OCI-LY3 (cell line): ENCODE measurements around the gene TNFRSF18.
A peak's percentile ranks its signal among the peaks of the same experiment; 100 is the strongest.

Experiments
- H2AFZ ChIP-seq: fragments of 200-600, 300-600 bp; shearing (Covaris generic); 2 replicates; pipeline ENCODE4 v1.6.0; 2014; ENCODE audit warnings: antibody characterized with exemption, low read depth, low read length
- H3K27ac ChIP-seq: fragments of 200-600, 300-600 bp; sonication (generic); 2 replicates; pipeline ENCODE4 v1.5.1; 2014; ENCODE audit warnings: mild to moderate bottlenecking, low read length, moderate library complexity, mixed read lengths
- H3K27me3 ChIP-seq: fragments of 200-600, 300-600 bp; sonication (generic); 2 replicates; pipeline ENCODE4 v1.6.1; 2014; ENCODE audit warnings: low read depth, low read length, mixed read lengths
- H3K36me3 ChIP-seq: fragments of 200-600, 300-600 bp; sonication (generic); replicated peaks from 2 replicates; pipeline ENCODE3; 2014; ENCODE audit warnings: low read depth, low read length, mixed read lengths
- H3K4me1 ChIP-seq: fragments of 300-600, 200-600 bp; sonication (generic); 2 replicates; pipeline ENCODE4 v1.6.1; 2014; ENCODE audit warnings: low read length, mixed read lengths
- H3K4me2 ChIP-seq: fragments of 200-600, 300-600 bp; sonication (generic); 2 replicates; pipeline ENCODE4 v1.6.1; 2014; ENCODE audit warnings: low read length, mixed read lengths
- H3K4me3 ChIP-seq: fragments of 300-600, 200-600 bp; sonication (generic); 2 replicates; pipeline ENCODE4 v1.5.1; 2014; ENCODE audit warnings: antibody characterized with exemption, mild to moderate bottlenecking, low read length, moderate library complexity
- H3K79me2 ChIP-seq: fragments of 300-600, 200-600 bp; shearing (Covaris generic); 2 replicates; pipeline ENCODE4 v1.6.1; 2014; ENCODE audit warnings: mild to moderate bottlenecking, low read length, mixed read lengths
- H3K9ac ChIP-seq: fragments of 300-600, 200-600 bp; shearing (Covaris generic); 2 replicates; pipeline ENCODE4 v1.6.0; 2014; ENCODE audit warnings: mild to moderate bottlenecking, low read length, moderate library complexity
- H3K9me3 ChIP-seq: fragments of 200-600, 300-600 bp; shearing (Covaris generic); 2 replicates; pipeline ENCODE4 v1.6.1; 2014; ENCODE audit warnings: low read length, mixed read lengths; ENCODE audit not compliant: insufficient read depth
- H4K20me1 ChIP-seq: fragments of 200-600, 300-600 bp; sonication (generic); 2 replicates; pipeline ENCODE4 v1.6.1; 2016; ENCODE audit warnings: low read length, mixed read lengths; ENCODE audit not compliant: insufficient read depth
- EZH2phosphoT487 ChIP-seq: fragments of 200-600 bp; shearing (Covaris generic); IDR thresholded peaks from 2 replicates; pipeline ENCODE4 v1.6.1; 2018; ENCODE audit warnings: antibody characterized with exemption, mixed run types, low read depth
- TF ChIP-seq, protein P1 (sequence below): fragments of 200-600, 300-600 bp; sonication (generic); IDR thresholded peaks from 2 replicates; pipeline ENCODE4 v1.5.1; 2014; ENCODE audit warnings: antibody characterized with exemption, low read length, low read depth

TNFRSF18 gene, protein sequence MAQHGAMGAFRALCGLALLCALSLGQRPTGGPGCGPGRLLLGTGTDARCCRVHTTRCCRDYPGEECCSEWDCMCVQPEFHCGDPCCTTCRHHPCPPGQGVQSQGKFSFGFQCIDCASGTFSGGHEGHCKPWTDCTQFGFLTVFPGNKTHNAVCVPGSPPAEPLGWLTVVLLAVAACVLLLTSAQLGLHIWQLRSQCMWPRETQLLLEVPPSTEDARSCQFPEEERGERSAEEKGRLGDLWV

DNA sequence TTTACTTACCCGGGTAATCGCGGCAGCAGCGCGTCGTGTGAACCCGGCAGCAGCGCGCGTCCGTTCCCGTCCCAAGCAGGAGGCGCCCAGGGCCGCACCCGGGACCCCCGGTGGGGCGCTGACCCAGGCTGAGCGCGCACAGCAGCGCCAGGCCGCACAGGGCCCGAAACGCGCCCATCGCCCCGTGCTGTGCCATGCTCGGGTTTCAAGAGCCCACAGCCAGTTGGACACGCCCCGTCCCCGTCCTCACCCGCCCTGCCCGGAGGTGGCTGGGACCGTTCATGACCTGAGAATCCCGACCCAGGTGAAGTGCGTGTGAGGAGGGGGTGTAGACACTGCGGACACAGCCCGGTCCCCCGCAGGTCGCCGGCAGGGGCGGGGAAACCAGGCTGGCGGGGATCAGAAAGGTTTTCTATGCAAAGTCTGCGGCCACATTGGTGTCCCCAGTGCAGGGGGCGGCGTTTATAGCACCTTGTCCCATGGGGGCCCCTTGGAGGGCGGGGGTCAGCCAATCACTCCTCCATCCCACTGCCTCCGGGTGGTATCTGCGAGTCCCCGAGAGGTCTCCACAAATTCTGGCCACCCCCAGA lies at the start of gene TNFRSF18:
TNFRSF18 (minus strand) TSS at position 217 of the 590 bp plus-strand sequence; CDS start at position 196, 21 bp downstream.
- H2AFZ ChIP-seq: no peak within 1 kb of the TSS; the same call in 1 of the 2 replicates

DNA sequence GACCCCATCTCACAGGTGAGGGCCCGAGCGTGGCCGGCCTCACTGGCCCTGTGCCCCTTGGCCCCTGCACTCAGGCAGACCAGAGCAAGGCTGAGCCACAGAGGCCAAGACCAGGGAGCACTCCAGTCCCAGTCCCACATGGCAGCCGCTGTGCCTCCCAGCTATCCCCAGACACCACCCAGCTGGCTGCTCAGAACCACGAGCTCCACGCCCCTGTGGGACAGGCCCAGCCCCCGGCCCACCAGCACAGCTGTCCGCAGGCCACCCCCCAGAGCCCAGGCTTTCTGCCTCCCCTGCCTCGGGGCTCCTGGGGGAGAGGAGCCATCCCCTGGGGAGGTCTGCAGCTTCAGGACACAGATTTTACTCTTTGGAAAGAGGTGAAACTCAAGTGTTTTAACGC lies 49.2 kb upstream of the TNFRSF18 start:
- H3K9ac ChIP-seq: no peak overlapping the region
- peaks cover 11% of the 10 kb centered on the region for H4K20me1 ChIP-seq
- no peaks in the 10 kb centered on the region for H3K27me3 ChIP-seq
- no peak overlapping the region for H3K4me2 ChIP-seq
- no peak overlapping the region for H3K4me3 ChIP-seq
- no peak overlapping the region for H3K27ac ChIP-seq
- H3K4me1 ChIP-seq: peaks cover 13% of the 10 kb centered on the region
- H3K79me2 ChIP-seq: peaks cover 11% of the 10 kb centered on the region; the same call in 1 of the 2 replicates
- H3K36me3 ChIP-seq: peaks cover 32% of the 10 kb centered on the region
- no peak overlapping the region for H2AFZ ChIP-seq
- H3K9me3 ChIP-seq: no peaks in the 10 kb centered on the region
- TF ChIP-seq EZH2phosphoT487: no peak
- TF ChIP-seq, protein P1, sequence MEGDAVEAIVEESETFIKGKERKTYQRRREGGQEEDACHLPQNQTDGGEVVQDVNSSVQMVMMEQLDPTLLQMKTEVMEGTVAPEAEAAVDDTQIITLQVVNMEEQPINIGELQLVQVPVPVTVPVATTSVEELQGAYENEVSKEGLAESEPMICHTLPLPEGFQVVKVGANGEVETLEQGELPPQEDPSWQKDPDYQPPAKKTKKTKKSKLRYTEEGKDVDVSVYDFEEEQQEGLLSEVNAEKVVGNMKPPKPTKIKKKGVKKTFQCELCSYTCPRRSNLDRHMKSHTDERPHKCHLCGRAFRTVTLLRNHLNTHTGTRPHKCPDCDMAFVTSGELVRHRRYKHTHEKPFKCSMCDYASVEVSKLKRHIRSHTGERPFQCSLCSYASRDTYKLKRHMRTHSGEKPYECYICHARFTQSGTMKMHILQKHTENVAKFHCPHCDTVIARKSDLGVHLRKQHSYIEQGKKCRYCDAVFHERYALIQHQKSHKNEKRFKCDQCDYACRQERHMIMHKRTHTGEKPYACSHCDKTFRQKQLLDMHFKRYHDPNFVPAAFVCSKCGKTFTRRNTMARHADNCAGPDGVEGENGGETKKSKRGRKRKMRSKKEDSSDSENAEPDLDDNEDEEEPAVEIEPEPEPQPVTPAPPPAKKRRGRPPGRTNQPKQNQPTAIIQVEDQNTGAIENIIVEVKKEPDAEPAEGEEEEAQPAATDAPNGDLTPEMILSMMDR: no peak

More for the DNA sequence above, at the start of gene TNFRSF18:
- Histone ChIP-seq H3K4me3 (peak within 1 kb of the TSS; percentile 68), H3K9ac (peak within 1 kb of the TSS; percentile 22; the same call in 1 of the 2 replicates), H3K4me2 (peak within 1 kb of the TSS; percentile 92), H3K36me3 (no peaks in the 10 kb centered on the region), H3K27ac (no peak within 1 kb of the TSS), H3K9me3 (no peaks in the 10 kb centered on the region), H3K79me2 (no peaks in the 10 kb centered on the region), H3K27me3 (peaks cover 25% of the 10 kb centered on the region), H4K20me1 (no peaks in the 10 kb centered on the region), H3K4me1 (peaks cover 12% of the 10 kb centered on the region)
- TF ChIP-seq, protein P1: no peak
- TF ChIP-seq EZH2phosphoT487: no peak

DNA sequence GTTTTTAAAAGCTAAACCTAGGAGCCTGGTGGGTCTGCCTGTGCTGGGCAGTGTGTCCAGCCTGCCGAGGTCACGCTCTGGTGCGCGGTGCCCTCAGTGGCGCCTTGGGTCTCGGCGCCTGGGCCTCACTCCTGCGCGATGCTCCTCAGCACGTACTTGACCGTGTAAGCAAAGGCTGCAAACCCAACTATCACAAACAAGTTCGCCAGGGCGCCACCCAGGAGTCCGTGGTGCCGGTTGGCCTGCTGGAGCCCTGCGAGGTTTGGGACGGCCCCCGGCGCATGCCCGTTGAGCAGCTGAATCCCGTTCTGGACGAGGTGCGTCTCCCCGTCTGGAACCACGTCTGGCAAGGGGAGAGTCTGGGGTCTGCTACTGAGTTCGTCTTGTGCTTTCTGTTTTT lies 48.7 kb upstream of the TNFRSF18 start:
- H3K36me3 ChIP-seq: peaks cover 31% of the 10 kb centered on the region
- no peak overlapping the region for H3K27ac ChIP-seq
- no peak overlapping the region for H3K4me2 ChIP-seq

DNA sequence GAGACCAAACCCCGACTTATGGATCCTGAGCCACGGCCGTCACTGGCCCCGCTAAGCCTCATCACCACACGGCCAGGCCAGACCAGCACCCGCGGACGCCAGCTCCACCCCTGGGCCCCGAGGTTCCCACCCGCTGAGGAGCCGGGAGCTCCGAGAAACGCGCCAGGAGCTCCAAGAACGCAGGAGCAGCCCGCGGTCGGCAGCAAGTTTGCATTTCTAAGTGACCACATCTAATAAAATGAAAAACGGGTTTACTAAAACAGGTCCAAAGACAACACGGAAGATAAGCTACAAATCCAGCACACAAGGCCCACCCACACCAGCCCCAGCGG lies 48.2 kb upstream of the TNFRSF18 start:
- Histone ChIP-seq H3K27me3 (no peaks in the 10 kb centered on the region), H3K79me2 (peaks cover 11% of the 10 kb centered on the region; the same call in 1 of the 2 replicates), H2AFZ (no peak overlapping the region), H3K27ac (no peak overlapping the region), H3K4me2 (no peak overlapping the region), H3K4me1 (peaks cover 14% of the 10 kb centered on the region), H4K20me1 (peaks cover 8% of the 10 kb centered on the region; the same call in 1 of the 2 replicates), H3K36me3 (peaks cover 29% of the 10 kb centered on the region), H3K4me3 (no peak overlapping the region), H3K9ac (no peak overlapping the region), H3K9me3 (no peaks in the 10 kb centered on the region)
- TF ChIP-seq, protein P1: no peak
- TF ChIP-seq EZH2phosphoT487: no peak

More for the DNA sequence above, 48.7 kb upstream of the TNFRSF18 start:
- TF ChIP-seq, protein P1: no peak
- no peak for TF ChIP-seq EZH2phosphoT487
- no peaks in the 10 kb centered on the region for H3K9me3 ChIP-seq
- no peak overlapping the region for H3K4me3 ChIP-seq
- peaks cover 12% of the 10 kb centered on the region for H3K4me1 ChIP-seq
- H4K20me1 ChIP-seq: peaks cover 12% of the 10 kb centered on the region
- no peak overlapping the region for H2AFZ ChIP-seq
- H3K79me2 ChIP-seq: peaks cover 11% of the 10 kb centered on the region; the same call in 1 of the 2 replicates
- no peak overlapping the region for H3K9ac ChIP-seq
- no peaks in the 10 kb centered on the region for H3K27me3 ChIP-seq
